Endothelial cell of umbilical vein (primary cell): Measurements from ENCODE around the gene ARHGAP27.

ENCODE experiments used
- EZH2 ChIP-seq: IDR thresholded peaks from 2 replicates; pipeline ENCODE4 v1.6.1; 2012; ENCODE audit warnings: borderline replicate concordance, low read depth, mild to moderate bottlenecking, moderate library complexity, low read length, inconsistent platforms; ENCODE audit not compliant: severe bottlenecking
- FOS ChIP-seq: IDR thresholded peaks from 2 replicates; pipeline ENCODE4 v1.6.1; 2011; ENCODE audit warnings: mild to moderate bottlenecking, low read length, moderate library complexity, borderline replicate concordance; ENCODE audit not compliant: insufficient read depth
- GATA2 ChIP-seq: IDR thresholded peaks from 2 replicates; pipeline ENCODE4 v1.7.0; 2011; ENCODE audit warnings: low read depth, mild to moderate bottlenecking, moderate library complexity, mixed read lengths, low read length; ENCODE audit not compliant: insufficient read length, insufficient read depth
- JUN ChIP-seq: IDR thresholded peaks from 2 replicates; pipeline ENCODE4 v1.6.1; 2011; ENCODE audit warnings: borderline replicate concordance, low read depth; ENCODE audit not compliant: insufficient read length, insufficient read depth
- MAX ChIP-seq: IDR thresholded peaks from 2 replicates; pipeline ENCODE4 v1.6.1; 2011; ENCODE audit not compliant: insufficient read depth, insufficient read length
- POLR2A ChIP-seq: IDR thresholded peaks from 2 replicates; pipeline ENCODE4 v1.6.1; 2012; ENCODE audit warnings: low read depth, mild to moderate bottlenecking, control low read depth, low read length
- POLR2AphosphoS5 ChIP-seq: IDR thresholded peaks from 2 replicates; pipeline ENCODE4 v1.6.1; 2012; ENCODE audit warnings: low read depth, mild to moderate bottlenecking, control low read depth, low read length, moderate library complexity; ENCODE audit not compliant: insufficient read depth
- TF ChIP-seq, protein P1 (sequence below), 2 donors: IDR thresholded peaks; 1 replicate in 1 of 2; 2 replicates in 1 of 2; pipeline ENCODE4 v1.5.1; 2011; ENCODE audit warnings: low read length in 2 of 2, mild to moderate bottlenecking in 2 of 2, moderate library complexity in 2 of 2, control low read depth in 1 of 2, inconsistent platforms in 1 of 2, low read depth in 1 of 2; ENCODE audit not compliant: insufficient read depth in 1 of 2; ENCODE audit errors: extremely low read depth in 1 of 2

- TF ChIP-seq POLR2AphosphoS5 (no peak), EZH2 (no peak), MAX (no peak), POLR2A (no peak), JUN (no peak), FOS (no peak), GATA2 (no peak)
- TF ChIP-seq, protein P1, sequence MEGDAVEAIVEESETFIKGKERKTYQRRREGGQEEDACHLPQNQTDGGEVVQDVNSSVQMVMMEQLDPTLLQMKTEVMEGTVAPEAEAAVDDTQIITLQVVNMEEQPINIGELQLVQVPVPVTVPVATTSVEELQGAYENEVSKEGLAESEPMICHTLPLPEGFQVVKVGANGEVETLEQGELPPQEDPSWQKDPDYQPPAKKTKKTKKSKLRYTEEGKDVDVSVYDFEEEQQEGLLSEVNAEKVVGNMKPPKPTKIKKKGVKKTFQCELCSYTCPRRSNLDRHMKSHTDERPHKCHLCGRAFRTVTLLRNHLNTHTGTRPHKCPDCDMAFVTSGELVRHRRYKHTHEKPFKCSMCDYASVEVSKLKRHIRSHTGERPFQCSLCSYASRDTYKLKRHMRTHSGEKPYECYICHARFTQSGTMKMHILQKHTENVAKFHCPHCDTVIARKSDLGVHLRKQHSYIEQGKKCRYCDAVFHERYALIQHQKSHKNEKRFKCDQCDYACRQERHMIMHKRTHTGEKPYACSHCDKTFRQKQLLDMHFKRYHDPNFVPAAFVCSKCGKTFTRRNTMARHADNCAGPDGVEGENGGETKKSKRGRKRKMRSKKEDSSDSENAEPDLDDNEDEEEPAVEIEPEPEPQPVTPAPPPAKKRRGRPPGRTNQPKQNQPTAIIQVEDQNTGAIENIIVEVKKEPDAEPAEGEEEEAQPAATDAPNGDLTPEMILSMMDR (IDR thresholded peaks at IDR 0.05; ENCODE audit: extremely low read depth in 1 of 2, insufficient read depth in 1 of 2, low read depth in 1 of 2, low read length in 2 of 2) = no peak
These were observed 26.6 kb downstream of the ARHGAP27 start for GRCh38 chr17:45406107-45406506.
